Measurements from ENCODE around the gene UNC5C.

DNA sequence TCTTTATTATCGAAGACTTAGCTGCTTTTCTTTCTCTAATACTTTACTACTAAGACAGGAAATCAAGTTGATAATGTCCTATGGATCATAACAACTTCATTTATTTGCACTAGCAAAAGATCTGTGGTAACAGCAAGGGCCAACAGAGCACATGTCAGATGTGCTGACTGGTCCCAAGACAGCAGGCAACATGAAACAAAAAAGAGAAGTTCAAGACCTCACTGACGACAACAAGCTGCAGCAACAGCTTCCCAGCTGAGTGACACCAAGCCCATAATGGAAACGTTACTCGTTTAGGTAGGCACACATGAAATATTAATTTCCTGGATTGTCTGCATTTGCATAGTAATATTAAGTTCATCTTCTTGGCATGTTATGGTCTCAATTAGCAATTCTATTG, 126.9 kb downstream of the UNC5C start:
- no peak for TF ChIP-seq YY1 (tag by site-specific recombination; IDR thresholded peaks at IDR 0.05)
- TF ChIP-seq, protein P1, sequence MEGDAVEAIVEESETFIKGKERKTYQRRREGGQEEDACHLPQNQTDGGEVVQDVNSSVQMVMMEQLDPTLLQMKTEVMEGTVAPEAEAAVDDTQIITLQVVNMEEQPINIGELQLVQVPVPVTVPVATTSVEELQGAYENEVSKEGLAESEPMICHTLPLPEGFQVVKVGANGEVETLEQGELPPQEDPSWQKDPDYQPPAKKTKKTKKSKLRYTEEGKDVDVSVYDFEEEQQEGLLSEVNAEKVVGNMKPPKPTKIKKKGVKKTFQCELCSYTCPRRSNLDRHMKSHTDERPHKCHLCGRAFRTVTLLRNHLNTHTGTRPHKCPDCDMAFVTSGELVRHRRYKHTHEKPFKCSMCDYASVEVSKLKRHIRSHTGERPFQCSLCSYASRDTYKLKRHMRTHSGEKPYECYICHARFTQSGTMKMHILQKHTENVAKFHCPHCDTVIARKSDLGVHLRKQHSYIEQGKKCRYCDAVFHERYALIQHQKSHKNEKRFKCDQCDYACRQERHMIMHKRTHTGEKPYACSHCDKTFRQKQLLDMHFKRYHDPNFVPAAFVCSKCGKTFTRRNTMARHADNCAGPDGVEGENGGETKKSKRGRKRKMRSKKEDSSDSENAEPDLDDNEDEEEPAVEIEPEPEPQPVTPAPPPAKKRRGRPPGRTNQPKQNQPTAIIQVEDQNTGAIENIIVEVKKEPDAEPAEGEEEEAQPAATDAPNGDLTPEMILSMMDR (tag by site-specific recombination; IDR thresholded peaks at IDR 0.05), result no peak

Data from HEK293 (cell line).